GM21528 (cell line): ENCODE measurements around the gene CFP.
A peak's percentile ranks its signal among the peaks of the same experiment; 100 is the strongest.
"Not testable (repeated sequence)": the region's sequence is repeated elsewhere in the genome, so short reads cannot be mapped to it uniquely, and the experiment has no call there.

Source experiments
- ATAC-seq: cut with Tn5 transposase; IDR thresholded peaks from one replicate; pipeline ENCODE4 v1.9.1; 2021; ENCODE audit warnings: mild to moderate bottlenecking, moderate library complexity; ENCODE audit not compliant: unreplicated experiment, low FRiP score

CFP gene

GRCh38 chrX:47607091-47607490 lies 22.6 kb downstream of the CFP start:
- no peak for ATAC-seq

DNA sequence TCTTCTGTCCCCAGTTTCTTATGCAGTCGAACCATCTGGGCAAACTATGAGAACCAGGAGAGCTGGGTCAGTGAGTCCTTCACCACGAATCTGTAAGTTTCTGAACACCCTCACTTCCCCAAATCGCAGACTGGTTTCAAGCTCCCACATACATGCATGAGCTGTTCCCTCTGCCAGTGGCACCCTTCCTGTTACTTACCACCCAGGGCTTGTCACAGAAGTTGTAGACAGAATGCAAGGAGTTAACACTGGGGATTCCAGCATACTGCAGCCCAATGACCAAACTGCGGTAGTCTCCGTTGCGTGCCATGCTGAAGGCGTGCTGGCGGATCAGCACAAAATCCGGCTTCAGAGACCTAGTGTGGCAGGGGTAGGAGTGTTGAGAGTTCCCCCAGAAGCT lies 24.7 kb downstream of the CFP start:
- no peak for ATAC-seq

DNA sequence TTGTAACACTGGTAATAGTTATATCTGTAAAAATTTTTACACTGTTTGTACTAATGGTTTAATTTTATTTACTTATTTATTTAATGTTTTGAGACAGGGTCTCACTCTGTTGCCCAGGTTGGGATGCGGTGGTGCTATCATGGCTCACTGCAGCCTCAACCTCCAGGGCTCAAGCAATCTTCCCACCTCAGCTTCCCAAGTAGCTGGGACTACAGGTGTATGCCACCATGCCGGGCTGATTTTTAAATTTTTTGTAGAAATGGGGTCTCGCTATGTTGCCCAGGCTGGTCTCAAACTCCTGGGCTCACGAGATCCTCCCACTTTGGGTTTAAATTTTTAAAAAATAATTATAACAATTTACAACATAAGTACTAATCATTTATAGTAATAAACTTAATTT lies 26.6 kb downstream of the CFP start:
- not testable (repeated sequence) for ATAC-seq

- no peak for ATAC-seq
Measured at GRCh38 chrX:47597222-47597621, 32.5 kb downstream of the CFP start.

GRCh38 chrX:47596256-47596655 lies 33.5 kb downstream of the CFP start:
- ATAC-seq, result no peak

GRCh38 chrX:47595716-47596251 lies 33.9 kb downstream of the CFP start:
- ATAC-seq, result no peak

DNA sequence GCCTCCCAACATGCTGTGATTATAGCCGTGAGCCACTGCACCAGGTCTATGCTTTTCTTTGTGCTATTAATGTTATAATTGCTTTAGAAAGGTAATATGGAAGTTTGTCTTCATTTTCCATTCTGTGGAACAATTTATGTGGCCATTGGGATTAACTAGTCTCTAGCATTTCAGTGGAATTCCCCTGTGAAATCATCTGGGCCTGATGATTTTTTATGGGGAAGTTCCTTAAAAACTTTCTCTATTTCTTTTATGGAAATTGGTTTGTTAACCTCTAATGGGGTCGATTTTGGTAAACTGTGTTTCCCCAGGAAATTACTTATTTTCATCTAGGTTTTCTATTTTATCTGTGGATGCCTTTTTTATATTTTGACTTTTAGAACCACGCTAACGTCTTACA lies 36.2 kb downstream of the CFP start:
- no peak for ATAC-seq

- no peak for ATAC-seq
Measured at GRCh38 chrX:47590984-47591383, 38.7 kb downstream of the CFP start.

- no peak for ATAC-seq
Measured at GRCh38 chrX:47587906-47588735, 41.6 kb downstream of the CFP start.

- ATAC-seq, result no peak
Measured at GRCh38 chrX:47587091-47587891, 42.4 kb downstream of the CFP start.

- no peak for ATAC-seq
Measured at GRCh38 chrX:47586043-47586787, 43.5 kb downstream of the CFP start.

- no peak for ATAC-seq
Measured at GRCh38 chrX:47585273-47585672, 44.5 kb downstream of the CFP start.

- ATAC-seq, result no peak
Measured at GRCh38 chrX:47584714-47585113, 45.0 kb downstream of the CFP start.

DNA sequence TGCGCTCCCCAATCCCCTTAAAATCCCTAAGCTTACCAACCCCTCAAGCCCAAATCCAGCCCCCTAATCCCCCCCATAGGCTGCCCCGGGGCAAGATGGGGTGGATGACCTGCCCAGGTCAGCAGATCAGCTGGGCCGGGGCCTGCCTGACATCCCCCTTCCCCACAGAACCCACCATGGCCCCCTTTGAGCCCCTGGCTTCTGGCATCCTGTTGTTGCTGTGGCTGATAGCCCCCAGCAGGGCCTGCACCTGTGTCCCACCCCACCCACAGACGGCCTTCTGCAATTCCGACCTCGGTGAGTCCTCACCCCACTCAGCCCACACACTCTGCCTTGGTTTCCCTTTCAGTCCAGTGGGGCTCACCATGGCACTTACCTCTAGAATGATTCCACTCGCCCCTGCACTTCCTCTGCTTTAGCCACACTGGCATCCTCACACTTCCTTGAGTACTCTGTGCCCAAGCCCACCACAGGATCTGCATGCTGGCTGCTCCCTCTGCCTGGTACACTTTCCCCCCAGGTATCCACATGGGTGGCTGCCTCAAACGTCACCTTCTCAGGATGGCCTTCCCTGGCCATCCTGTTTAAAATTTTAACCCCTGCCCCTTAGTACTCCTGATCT lies 46.4 kb downstream of the CFP start:
- no peak for ATAC-seq

DNA sequence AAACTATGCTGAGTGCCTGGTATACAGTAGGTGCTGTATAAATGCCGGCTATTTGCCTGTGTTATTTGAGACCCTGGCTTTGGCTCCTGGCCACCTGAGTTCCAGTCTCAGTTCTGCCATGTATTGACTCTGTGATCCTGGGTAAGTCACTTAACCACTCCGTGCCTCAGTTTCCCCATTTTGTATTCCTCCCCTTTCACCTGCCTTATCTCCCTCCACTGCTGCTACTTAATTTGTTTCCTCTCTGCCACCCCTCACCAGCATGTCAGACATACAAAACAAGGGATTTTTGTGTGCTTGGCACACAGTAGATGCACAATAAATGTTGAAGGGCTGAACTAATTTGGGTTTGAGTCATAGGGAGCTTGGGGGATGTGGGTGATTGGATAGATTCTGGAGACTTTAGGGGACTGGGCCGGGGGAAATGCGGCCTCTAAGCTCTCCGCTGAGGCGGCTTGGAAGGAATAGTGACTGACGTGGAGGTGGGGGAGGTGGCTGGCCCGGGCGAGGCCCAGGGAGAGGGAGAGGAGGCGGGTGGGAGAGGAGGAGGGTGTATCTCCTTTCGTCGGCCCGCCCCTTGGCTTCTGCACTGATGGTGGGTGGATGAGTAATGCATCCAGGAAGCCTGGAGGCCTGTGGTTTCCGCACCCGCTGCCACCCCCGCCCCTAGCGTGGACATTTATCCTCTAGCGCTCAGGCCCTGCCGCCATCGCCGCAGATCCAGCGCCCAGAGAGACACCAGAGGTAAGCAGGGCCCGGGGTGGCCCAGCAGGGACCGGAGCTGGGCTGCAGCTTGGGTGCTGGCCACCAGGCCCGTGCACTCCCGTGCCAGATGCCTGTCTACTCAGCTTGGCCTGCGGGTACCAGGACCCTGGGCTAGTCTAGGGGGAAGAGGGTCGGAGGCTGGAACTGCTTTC lies 47.7 kb downstream of the CFP start, which contains the start of gene TIMP1:
Gene TIMP1 (plus strand): TSS at position 706 of the 917 bp plus-strand sequence. CDS start 980 bp downstream, outside the sequence.
- peak; percentile 90 for ATAC-seq

DNA sequence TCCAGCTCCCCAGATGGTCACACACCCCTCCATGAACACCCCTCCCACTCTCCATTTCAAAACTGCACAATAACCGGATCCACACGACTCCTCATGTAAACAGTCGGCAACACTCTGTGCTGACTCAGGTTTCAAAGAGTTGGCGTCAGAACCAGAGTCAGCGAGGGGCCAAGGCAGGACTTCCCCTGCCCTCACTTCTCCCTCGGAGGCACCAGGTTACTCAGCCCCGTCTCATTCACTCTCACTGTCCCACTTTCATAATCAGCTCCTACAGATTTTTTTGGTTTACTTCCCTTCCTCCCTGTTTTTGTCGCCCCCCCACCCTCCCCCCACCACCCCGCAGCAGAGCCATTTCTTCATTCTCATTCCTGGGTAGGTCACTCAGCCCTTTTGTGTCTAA lies 50.2 kb downstream of the CFP start:
- no peak for ATAC-seq

DNA sequence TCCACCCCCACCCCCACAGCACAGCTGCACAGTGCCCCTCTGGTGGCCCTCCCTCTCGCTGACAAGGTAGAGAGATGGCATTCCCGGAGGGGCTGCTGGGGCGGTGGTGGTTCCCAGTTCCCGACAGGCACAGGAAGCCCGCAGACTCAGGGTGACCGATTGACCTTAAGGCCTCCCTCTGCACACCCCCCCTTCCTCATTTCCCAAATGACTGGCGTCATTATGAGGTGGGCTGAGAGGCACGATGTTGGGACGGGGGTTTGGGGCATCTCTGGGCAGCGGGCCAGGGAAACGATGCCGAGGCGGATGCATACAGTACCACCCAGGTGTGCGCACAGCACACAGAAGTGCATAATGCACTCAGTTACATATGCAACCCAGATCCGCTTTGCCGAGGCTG lies 51.0 kb downstream of the CFP start:
- no peak for ATAC-seq

DNA sequence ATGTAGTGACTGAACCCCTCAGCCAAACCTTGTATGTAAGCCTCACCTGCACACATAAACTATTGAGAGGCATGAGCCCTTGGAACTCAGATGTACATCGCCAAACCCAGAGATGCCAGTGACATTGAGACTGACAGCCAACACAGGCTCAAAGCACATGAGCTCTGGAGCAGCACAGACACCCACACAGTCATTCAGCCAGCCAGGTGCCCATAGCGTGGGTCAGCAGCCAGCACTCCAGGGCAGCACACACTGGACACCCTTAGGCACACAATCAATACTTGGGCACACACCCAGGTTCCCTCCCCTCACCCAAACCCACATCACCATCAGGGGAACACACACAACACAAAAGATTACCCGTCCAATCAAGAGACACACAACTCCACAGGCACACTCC lies 51.8 kb downstream of the CFP start:
- ATAC-seq, result no peak

DNA sequence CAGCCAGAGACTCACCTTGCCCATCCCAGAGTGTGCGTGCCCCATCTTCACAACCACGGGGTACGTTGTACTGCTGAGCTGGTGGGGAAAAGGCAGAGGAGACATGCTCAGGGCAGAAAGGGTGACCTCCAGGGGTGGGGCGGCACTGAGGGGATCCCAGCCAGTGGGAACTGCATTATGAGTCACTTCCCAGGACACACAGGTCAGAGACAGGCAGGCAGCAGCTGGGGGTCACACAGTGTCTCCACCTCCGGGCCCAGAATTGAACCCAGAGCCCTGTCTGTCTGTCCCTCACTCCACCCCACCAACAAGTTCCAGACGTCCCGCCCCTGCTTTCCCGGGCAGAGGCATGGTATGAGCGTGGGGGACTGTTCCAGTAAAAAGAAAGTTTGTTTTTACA lies 52.3 kb downstream of the CFP start:
- no peak for ATAC-seq
